ENCODE data around the gene MESP2.

Gene MESP2

GRCh38 chr15:89756897-89757296 is 19.2 kb upstream of the MESP2 start:
- DNase-seq = no peak

- no peak for DNase-seq
These were observed 17.8 kb upstream of the MESP2 start for GRCh38 chr15:89758283-89758682.

GRCh38 chr15:89758981-89759380 is 17.2 kb upstream of the MESP2 start:
- no peak for DNase-seq

GRCh38 chr15:89759835-89760234 is 16.3 kb upstream of the MESP2 start:
- DNase-seq = no peak

GRCh38 chr15:89760303-89761008 is 15.7 kb upstream of the MESP2 start:
- DNase-seq = peak; percentile 63 to 99

- DNase-seq = no peak
These were observed 14.9 kb upstream of the MESP2 start for GRCh38 chr15:89761009-89761831.

- DNase-seq = no peak
These were observed 14.2 kb upstream of the MESP2 start for GRCh38 chr15:89761929-89762328.

- no peak for DNase-seq
These were observed 10.4 kb upstream of the MESP2 start for GRCh38 chr15:89765694-89766093.

- no peak for DNase-seq
These were observed 9.5 kb upstream of the MESP2 start for GRCh38 chr15:89766357-89767311.

- no peak for DNase-seq
These were observed 8.7 kb upstream of the MESP2 start for GRCh38 chr15:89767411-89767915.

GRCh38 chr15:89768071-89768500 is 8.0 kb upstream of the MESP2 start:
- DNase-seq = no peak

- DNase-seq = peak; percentile 63 to 82
These were observed 6.8 kb upstream of the MESP2 start for GRCh38 chr15:89769366-89769765.

- DNase-seq = no peak
These were observed 6.1 kb upstream of the MESP2 start for GRCh38 chr15:89770041-89770440.

GRCh38 chr15:89772932-89773583 is 3.1 kb upstream of the MESP2 start:
- no peak for DNase-seq

- no peak for DNase-seq
These were observed 1.6 kb upstream of the MESP2 start for GRCh38 chr15:89774492-89774891.

- no peak for DNase-seq
These were observed 317 bp upstream of the MESP2 start for GRCh38 chr15:89775815-89776214.

- no peak for DNase-seq
These were observed 1.1 kb downstream of the MESP2 start for GRCh38 chr15:89777073-89777751.

GRCh38 chr15:89777782-89778380 is 1.7 kb downstream of the MESP2 start:
- no peak for DNase-seq

- no peak for DNase-seq
These were observed 2.7 kb downstream of the MESP2 start for GRCh38 chr15:89778861-89779260.

GRCh38 chr15:89780601-89781000 is 4.5 kb downstream of the MESP2 start:
- no peak for DNase-seq

GRCh38 chr15:89781055-89781454 is 4.9 kb downstream of the MESP2 start:
- DNase-seq = peak; percentile 84 to 93

All from inflammatory macrophage treated with lipopolysaccharide for 1 hour (primary cell).